ENCODE results near the gene SPEF1. TPM values are rescaled to one million over a fixed set of nuclear protein-coding genes. Genes with fewer than 3 reads are reported as not detected.

Gene SPEF1
- total RNA-seq, 2 donors from 2014 or later: 0.35 to 0.44 TPM

DNA sequence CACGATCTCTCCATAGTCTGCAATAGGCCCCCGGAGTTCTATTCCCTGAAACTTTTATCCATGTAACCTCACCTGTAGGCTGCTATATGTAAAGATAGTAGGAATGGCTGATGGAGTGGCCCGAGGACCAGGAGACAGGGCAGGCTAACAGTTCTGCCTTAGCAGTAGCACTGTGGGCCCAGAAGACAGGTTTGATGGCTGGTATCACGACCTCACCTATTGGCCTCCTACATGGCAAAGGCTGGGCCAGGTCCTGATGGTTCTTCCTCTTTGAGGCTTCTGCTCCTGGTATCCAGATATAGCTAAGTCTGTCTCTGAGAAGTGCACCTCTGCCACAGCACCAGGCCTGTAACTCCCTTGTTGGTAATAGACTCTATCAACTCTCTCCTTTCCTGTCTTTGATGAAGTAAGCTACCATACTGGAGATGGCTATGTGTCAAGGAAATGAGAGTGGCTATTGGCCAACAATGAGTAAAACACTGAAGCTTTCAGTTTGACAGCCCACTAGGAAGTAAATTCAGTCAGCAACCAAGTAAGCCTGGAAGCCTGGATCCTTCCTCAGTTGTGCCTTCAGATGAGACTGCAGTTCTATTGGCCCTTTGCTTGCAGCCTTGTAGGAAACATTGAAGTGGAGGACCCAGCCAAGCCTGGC, 5.7 kb downstream of the SPEF1 start:
- WGBS, 2 experiments (ENCODE audit: insufficient coverage in 1 of 2, insufficient read length in 1 of 2): 71 to 90% methylated on average over 2 to 4 of the region's 4 CpGs
- H3K4me3 Mint-ChIP-seq: no peak overlapping the region

DNA sequence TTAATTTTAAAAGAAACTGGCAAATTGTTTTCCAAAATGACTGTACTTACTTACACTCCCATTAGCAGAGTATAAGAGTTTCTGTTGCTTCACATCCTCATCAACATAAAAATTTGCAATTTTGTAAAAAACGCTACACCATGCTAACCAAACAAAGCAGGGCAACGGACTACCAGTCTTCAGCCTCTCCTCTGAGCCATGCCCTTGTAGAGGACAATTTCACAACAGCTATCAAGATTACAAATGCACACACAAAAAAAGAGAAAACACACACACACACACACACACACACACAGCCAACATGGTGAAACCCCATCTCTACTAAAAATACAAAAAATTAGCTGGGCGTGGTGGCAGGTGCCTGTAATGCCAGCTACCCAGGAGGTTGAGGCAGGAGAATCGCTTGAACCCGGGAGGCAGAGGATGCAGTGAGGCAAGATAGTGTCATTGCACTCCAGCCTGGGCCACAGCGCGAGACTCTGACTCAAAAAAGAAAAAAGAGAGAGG, 9.6 kb downstream of the SPEF1 start:
- H3K27me3 Mint-ChIP-seq (ENCODE audit: insufficient read depth): peaks cover 51% of the 10 kb centered on the region
- H3K27ac Mint-ChIP-seq: no peak overlapping the region
- H3K4me1 ChIP-seq (ENCODE audit: control insufficient read depth, insufficient read depth, low read length): no peaks in the 10 kb centered on the region
- no peaks in the 10 kb centered on the region for H3K9me3 ChIP-seq (ENCODE audit: control insufficient read depth, low read length)
- no peaks in the 10 kb centered on the region for H3K36me3 Mint-ChIP-seq (ENCODE audit: low read depth)
- no peak overlapping the region for H3K4me3 ChIP-seq (ENCODE audit: low read length)
- H3K27me3 ChIP-seq (ENCODE audit: control insufficient read depth, insufficient read depth, low read length, poor library complexity, severe bottlenecking): peaks cover 18% of the 10 kb centered on the region
- H3K4me1 Mint-ChIP-seq: peaks cover 3% of the 10 kb centered on the region
- WGBS, 2 experiments (ENCODE audit: insufficient coverage in 1 of 2, insufficient read length in 1 of 2): 78 to 83% methylated on average over 3 to 7 of the region's 7 CpGs
- H3K9me3 Mint-ChIP-seq: no peaks in the 10 kb centered on the region
- TF ChIP-seq, protein P1, sequence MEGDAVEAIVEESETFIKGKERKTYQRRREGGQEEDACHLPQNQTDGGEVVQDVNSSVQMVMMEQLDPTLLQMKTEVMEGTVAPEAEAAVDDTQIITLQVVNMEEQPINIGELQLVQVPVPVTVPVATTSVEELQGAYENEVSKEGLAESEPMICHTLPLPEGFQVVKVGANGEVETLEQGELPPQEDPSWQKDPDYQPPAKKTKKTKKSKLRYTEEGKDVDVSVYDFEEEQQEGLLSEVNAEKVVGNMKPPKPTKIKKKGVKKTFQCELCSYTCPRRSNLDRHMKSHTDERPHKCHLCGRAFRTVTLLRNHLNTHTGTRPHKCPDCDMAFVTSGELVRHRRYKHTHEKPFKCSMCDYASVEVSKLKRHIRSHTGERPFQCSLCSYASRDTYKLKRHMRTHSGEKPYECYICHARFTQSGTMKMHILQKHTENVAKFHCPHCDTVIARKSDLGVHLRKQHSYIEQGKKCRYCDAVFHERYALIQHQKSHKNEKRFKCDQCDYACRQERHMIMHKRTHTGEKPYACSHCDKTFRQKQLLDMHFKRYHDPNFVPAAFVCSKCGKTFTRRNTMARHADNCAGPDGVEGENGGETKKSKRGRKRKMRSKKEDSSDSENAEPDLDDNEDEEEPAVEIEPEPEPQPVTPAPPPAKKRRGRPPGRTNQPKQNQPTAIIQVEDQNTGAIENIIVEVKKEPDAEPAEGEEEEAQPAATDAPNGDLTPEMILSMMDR (conservative IDR thresholded peaks at IDR 0.05): no peak
- H3K4me3 Mint-ChIP-seq: no peak overlapping the region
- no peak overlapping the region for H3K27ac ChIP-seq (ENCODE audit: low read depth, low read length)
- H3K9ac ChIP-seq (ENCODE audit: extremely low read depth, low read length, poor library complexity, severe bottlenecking): no peak overlapping the region
- H3K36me3 ChIP-seq (ENCODE audit: control insufficient read depth, insufficient read depth, low read length): no peaks in the 10 kb centered on the region
- no peak for DNase-seq

More for the DNA sequence above, 5.7 kb downstream of the SPEF1 start:
- TF ChIP-seq, protein P1 (conservative IDR thresholded peaks at IDR 0.05): no peak
- H3K9me3 ChIP-seq (ENCODE audit: control insufficient read depth, low read length): no peaks in the 10 kb centered on the region
- Mint-ChIP-seq H3K4me1 (no peaks in the 10 kb centered on the region), H3K27me3 (ENCODE audit: insufficient read depth) (peaks cover 77% of the 10 kb centered on the region), H3K36me3 (ENCODE audit: low read depth) (no peaks in the 10 kb centered on the region), H3K9me3 (no peaks in the 10 kb centered on the region), H3K27ac (no peak overlapping the region)
- H3K36me3 ChIP-seq (ENCODE audit: control insufficient read depth, insufficient read depth, low read length): no peaks in the 10 kb centered on the region
- no peak overlapping the region for H3K27ac ChIP-seq (ENCODE audit: low read depth, low read length)
- no peak overlapping the region for H3K4me3 ChIP-seq (ENCODE audit: low read length)
- no peak overlapping the region for H3K9ac ChIP-seq (ENCODE audit: extremely low read depth, low read length, poor library complexity, severe bottlenecking)
- peaks cover 3% of the 10 kb centered on the region for H3K4me1 ChIP-seq (ENCODE audit: control insufficient read depth, insufficient read depth, low read length)
- peaks cover 58% of the 10 kb centered on the region for H3K27me3 ChIP-seq (ENCODE audit: control insufficient read depth, insufficient read depth, low read length, poor library complexity, severe bottlenecking)
- DNase-seq: peak; percentile 29

DNA sequence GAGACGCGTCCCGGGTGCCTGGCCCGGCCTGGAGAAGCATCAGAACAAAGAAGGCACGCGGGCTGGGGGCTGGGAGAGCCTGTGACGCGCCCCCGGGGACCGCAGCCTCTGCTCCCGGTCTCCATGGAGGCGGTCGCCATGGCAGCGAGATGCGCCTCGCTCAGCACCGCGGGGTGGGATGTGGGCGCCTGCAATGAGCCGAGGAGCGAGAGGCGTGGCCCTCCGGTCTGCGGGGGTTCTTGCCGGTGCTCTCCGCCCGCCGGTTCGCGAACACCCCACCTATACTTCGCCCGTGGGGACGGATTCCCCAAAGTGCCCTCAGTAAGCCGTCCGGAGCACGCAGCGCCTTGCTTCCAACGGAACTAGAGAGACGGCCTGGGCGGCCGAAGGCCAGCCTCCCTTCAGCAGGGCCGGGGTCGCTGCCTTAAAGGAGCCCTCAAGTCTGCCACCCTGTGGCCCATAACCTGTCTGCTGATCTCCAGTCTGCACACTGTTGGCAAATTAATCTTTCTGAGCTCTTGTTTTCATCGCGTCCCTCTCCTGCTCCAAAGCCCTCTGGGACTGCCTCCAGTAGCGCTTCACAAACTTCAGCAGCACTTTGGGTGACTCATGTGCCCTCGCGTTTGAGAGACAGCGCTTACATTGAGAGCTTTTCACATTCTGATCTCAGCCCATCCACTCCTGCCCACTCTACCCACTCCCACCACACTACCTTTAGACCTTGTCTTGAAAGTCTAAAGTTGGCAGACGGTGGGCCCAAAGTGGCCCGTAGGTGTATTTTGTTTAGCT, 12.7 kb downstream of the SPEF1 start:
- Mint-ChIP-seq H3K27ac (peak overlapping the region; percentile 89), H3K27me3 (ENCODE audit: insufficient read depth) (peaks cover 27% of the 10 kb centered on the region), H3K36me3 (ENCODE audit: low read depth) (no peaks in the 10 kb centered on the region), H3K4me3 (peak overlapping the region; percentile 71), H3K4me1 (peaks cover 3% of the 10 kb centered on the region), H3K9me3 (no peaks in the 10 kb centered on the region)
- H3K36me3 ChIP-seq (ENCODE audit: control insufficient read depth, insufficient read depth, low read length): no peaks in the 10 kb centered on the region
- H3K4me1 ChIP-seq (ENCODE audit: control insufficient read depth, insufficient read depth, low read length): no peaks in the 10 kb centered on the region
- WGBS, 2 experiments (ENCODE audit: insufficient coverage in 1 of 2, insufficient read length in 1 of 2): 1 to 2% methylated on average over 23 to 51 of the region's 51 CpGs
- H3K27me3 ChIP-seq (ENCODE audit: control insufficient read depth, insufficient read depth, low read length, poor library complexity, severe bottlenecking): no peaks in the 10 kb centered on the region
- peak overlapping the region; percentile 100 for H3K27ac ChIP-seq (ENCODE audit: low read depth, low read length)
- TF ChIP-seq, protein P1 (conservative IDR thresholded peaks at IDR 0.05): peak; percentile 80
- no peaks in the 10 kb centered on the region for H3K9me3 ChIP-seq (ENCODE audit: control insufficient read depth, low read length)
- peak overlapping the region; percentile 88 for H3K4me3 ChIP-seq (ENCODE audit: low read length)
- peak; percentile 93 for DNase-seq
- H3K9ac ChIP-seq (ENCODE audit: extremely low read depth, low read length, poor library complexity, severe bottlenecking): peak overlapping the region; percentile 80
